Keratinocyte (primary cell): ENCODE measurements around the gene CCDC180. TPM values are rescaled to one million over a fixed set of nuclear protein-coding genes. Genes with fewer than 3 reads are reported as not detected.
"Not testable (repeated sequence)": the region's sequence is repeated elsewhere in the genome, so short reads cannot be mapped to it uniquely, and the experiment has no call there.

Source experiments
- DNase-seq: peaks from one replicate; pipeline ENCODE4 v3.0.0-alpha.2; 2011; ENCODE audit warnings: low read depth, missing footprints, low spot score
- FAIRE-seq: peaks from 2 replicates; lab custom pipeline; 2011; peaks lifted over from hg19 to GRCh38; lab: Jason Lieb, UNC
- H2AFZ ChIP-seq: 2 replicates; pipeline ENCODE4 v1.6.0; 2012; ENCODE audit warnings: low read length, control low read depth, inconsistent platforms; ENCODE audit not compliant: control insufficient read depth
- H3K27ac ChIP-seq: 2 replicates; pipeline ENCODE4 v1.5.1; 2011; ENCODE audit warnings: low read length; ENCODE audit not compliant: control insufficient read depth, insufficient read depth
- H3K27me3 ChIP-seq: 3 replicates; pipeline ENCODE4 v1.6.0; 2011; ENCODE audit warnings: low read length; ENCODE audit not compliant: control insufficient read depth, insufficient read depth; ENCODE audit errors: extremely low read depth
- H3K36me3 ChIP-seq, 2 experiments: 2 replicates in 1 of 2; 3 replicates in 1 of 2; pipeline ENCODE4 v1.5.1; 2011; ENCODE audit warnings: low read length in 2 of 2, mild to moderate bottlenecking in 1 of 2; ENCODE audit not compliant: control insufficient read depth in 2 of 2, insufficient read depth in 2 of 2; ENCODE audit errors: extremely low read depth in 1 of 2
- H3K4me1 ChIP-seq: 3 replicates; pipeline ENCODE4 v1.5.1; 2011; ENCODE audit warnings: low read length; ENCODE audit not compliant: control insufficient read depth, insufficient read depth; ENCODE audit errors: extremely low read depth
- H3K4me2 ChIP-seq: 3 replicates; pipeline ENCODE4 v1.6.0; 2011; ENCODE audit warnings: low read depth, low read length; ENCODE audit not compliant: control insufficient read depth, insufficient read depth; ENCODE audit errors: extremely low read depth
- H3K4me3 ChIP-seq, 3 experiments: fragments of 200-600 bp in 1 of 3; sonication (generic) in 1 of 3; 2 replicates in 2 of 3; 3 replicates in 1 of 3; pipeline ENCODE4 v1.5.1; 2011 to 2016; ENCODE audit warnings: low read length in 3 of 3, mild to moderate bottlenecking in 3 of 3, control low read depth in 2 of 3, inconsistent platforms in 1 of 3, low read depth in 1 of 3, mixed read lengths in 1 of 3, mixed run types in 1 of 3, moderate library complexity in 1 of 3; ENCODE audit not compliant: control insufficient read depth in 2 of 3, insufficient read depth in 2 of 3; ENCODE audit errors: extremely low read depth in 1 of 3
- H3K79me2 ChIP-seq: 2 replicates; pipeline ENCODE4 v1.6.0; 2012; ENCODE audit warnings: low read length; ENCODE audit not compliant: control insufficient read depth, insufficient read depth
- H3K9ac ChIP-seq: 3 replicates; pipeline ENCODE4 v1.6.0; 2011; ENCODE audit warnings: low read length; ENCODE audit not compliant: control insufficient read depth, insufficient read depth; ENCODE audit errors: extremely low read depth
- H3K9me1 ChIP-seq: 3 replicates; pipeline ENCODE4 v1.6.0; 2011; ENCODE audit warnings: low read length; ENCODE audit not compliant: control insufficient read depth, insufficient read depth; ENCODE audit errors: extremely low read depth
- H3K9me3 ChIP-seq: 2 replicates; pipeline ENCODE4 v1.5.1; 2012; ENCODE audit warnings: low read depth, low read length; ENCODE audit not compliant: control insufficient read depth
- H4K20me1 ChIP-seq: 3 replicates; pipeline ENCODE4 v1.6.0; 2011; ENCODE audit warnings: low read length; ENCODE audit not compliant: control insufficient read depth, insufficient read depth; ENCODE audit errors: extremely low read depth
- CTCF ChIP-seq, 3 experiments: IDR thresholded peaks in 1 of 3; conservative IDR thresholded peaks in 1 of 3; optimal IDR thresholded peaks in 1 of 3; 2 replicates in 2 of 3; 3 replicates in 1 of 3; pipeline versions ENCODE3 to v1.5.1; 2011; ENCODE audit warnings: low read length in 3 of 3, mild to moderate bottlenecking in 3 of 3, moderate library complexity in 2 of 3, control low read depth in 1 of 3, inconsistent platforms in 1 of 3; ENCODE audit not compliant: insufficient read depth in 2 of 3; ENCODE audit errors: extremely low read depth in 1 of 3
- EZH2 ChIP-seq: IDR thresholded peaks from one replicate; pipeline ENCODE4 v1.6.1; 2012; ENCODE audit warnings: inconsistent platforms, mild to moderate bottlenecking, low read length, moderate library complexity
- dilution Hi-C: fragments of 300-500 bp; cut with MboI; formaldehyde crosslinking; loops from one replicate; pipeline ENCODE4 v1.7.0; 2020; ENCODE audit warnings: low sequenced_read_pairs; ENCODE audit not compliant: extremely low pct_ligation_motif_present
- polyA plus RNA-seq, 5 experiments: library from polyadenylated mRNA; depleted of rRNA in 3 of 5; stranded (reverse) in 3 of 5; stranded (forward) in 1 of 5; unstranded in 1 of 5; fragments of >200 nt; gene quantifications; 1 replicate in 1 of 5; 2 replicates in 3 of 5; 3 replicates in 1 of 5; pipeline versions ENCODE4 v1.2.1 to v1.2.3, GENCODE V29; 2011 to 2012; ENCODE audit warnings: missing spikeins in 2 of 5, low read depth in 1 of 5, low replicate concordance in 1 of 5

CCDC180 gene
- polyA plus RNA-seq, 1 donor (not counting 4 experiments of a cell fraction or from before 2014, with no cell fraction given): 0.33 TPM

- no peak overlapping the region for H3K4me3 ChIP-seq
- no peaks in the 10 kb centered on the region for H3K9me3 ChIP-seq
- TF ChIP-seq CTCF (optimal IDR thresholded peaks at IDR 0.05 in 1 of 3, IDR thresholded peaks at IDR 0.05 in 1 of 3, conservative IDR thresholded peaks at IDR 0.05 in 1 of 3; ENCODE audit: extremely low read depth in 1 of 3, insufficient read depth in 2 of 3, low read length in 3 of 3) (no peak), EZH2 (no peak)
- H2AFZ ChIP-seq: no peak overlapping the region
- FAIRE-seq (no peak), DNase-seq (no peak)
- no peaks in the 10 kb centered on the region for H3K4me1 ChIP-seq
- H3K9ac ChIP-seq: no peak overlapping the region
- no peaks in the 10 kb centered on the region for H4K20me1 ChIP-seq
- dilution Hi-C loops: no loop called here
- no peaks in the 10 kb centered on the region for H3K36me3 ChIP-seq
- H3K9me1 ChIP-seq: no peaks in the 10 kb centered on the region
- no peak overlapping the region for H3K4me2 ChIP-seq
- no peaks in the 10 kb centered on the region for H3K79me2 ChIP-seq
- no peak overlapping the region for H3K27ac ChIP-seq
- no peaks in the 10 kb centered on the region for H3K27me3 ChIP-seq
Observed at GRCh38 chr9:97327562-97327961, 20.1 kb downstream of the CCDC180 start.

- dilution Hi-C loops: no loop called here
- Histone ChIP-seq H3K4me2 (no peak overlapping the region), H3K4me3 (no peak overlapping the region), H4K20me1 (no peaks in the 10 kb centered on the region), H2AFZ (no peak overlapping the region), H3K36me3 (no peaks in the 10 kb centered on the region), H3K27me3 (no peaks in the 10 kb centered on the region), H3K4me1 (no peaks in the 10 kb centered on the region), H3K79me2 (no peaks in the 10 kb centered on the region), H3K9me1 (no peaks in the 10 kb centered on the region), H3K27ac (no peak overlapping the region), H3K9ac (no peak overlapping the region), H3K9me3 (no peaks in the 10 kb centered on the region)
- no peak for FAIRE-seq
- no peak for DNase-seq
- TF ChIP-seq EZH2 (no peak), CTCF (optimal IDR thresholded peaks at IDR 0.05 in 1 of 3, IDR thresholded peaks at IDR 0.05 in 1 of 3, conservative IDR thresholded peaks at IDR 0.05 in 1 of 3; ENCODE audit: extremely low read depth in 1 of 3, insufficient read depth in 2 of 3, low read length in 3 of 3) (no peak)
Observed at GRCh38 chr9:97332993-97333392, 25.5 kb downstream of the CCDC180 start.

- H2AFZ ChIP-seq, H3K9me1 ChIP-seq, H4K20me1 ChIP-seq, FAIRE-seq, H3K4me3 ChIP-seq, H3K27ac ChIP-seq, DNase-seq, H3K4me1 ChIP-seq, dilution Hi-C loops, H3K27me3 ChIP-seq, H3K79me2 ChIP-seq, H3K9ac ChIP-seq, H3K9me3 ChIP-seq, H3K36me3 ChIP-seq, H3K4me2 ChIP-seq: not testable (repeated sequence)
Observed at GRCh38 chr9:97335622-97336021, 28.2 kb downstream of the CCDC180 start.
